ENCODE data around the gene CREB3L1. TPM values are rescaled to one million over a fixed set of nuclear protein-coding genes. Genes with fewer than 3 reads are reported as not detected.

CREB3L1 gene
- total and polyA plus RNA-seq, 2 experiments from 2014 or later: 8.5 to 10.4 TPM

- H4K20me1 ChIP-seq (replicated peaks; ENCODE audit: insufficient read depth): no peaks in the 10 kb centered on the region
- ATAC-seq: no peak
- H3K4me1 ChIP-seq (ENCODE audit: insufficient read depth): no peaks in the 10 kb centered on the region
- peak overlapping the region; percentile 53; the same call in 1 of the 2 replicates for H2AFZ ChIP-seq
- no peaks in the 10 kb centered on the region for H3K9me2 ChIP-seq (ENCODE audit: insufficient read depth)
- H3K4me3 Mint-ChIP-seq: no peak overlapping the region
- DNase-seq (ENCODE audit: low spot score): no peak
- TF ChIP-seq ZNF114 (CRISPR knock-in tag; IDR thresholded peaks at IDR 0.05) (no peak), NANOG (IDR thresholded peaks at IDR 0.05; ENCODE audit: borderline replicate concordance) (no peak), EZH2phosphoT487 (IDR thresholded peaks at IDR 0.05; ENCODE audit: unreplicated experiment) (no peak), EZH2 (IDR thresholded peaks at IDR 0.05; ENCODE audit: low read depth, unreplicated experiment) (no peak), CREB1 (CRISPR knock-in tag; IDR thresholded peaks at IDR 0.05; ENCODE audit: low read depth) (no peak), ETS1 (IDR thresholded peaks at IDR 0.05) (no peak), ZNF331 (CRISPR knock-in tag; IDR thresholded peaks at IDR 0.05; ENCODE audit: low read depth) (no peak), JUNB (IDR thresholded peaks at IDR 0.05; ENCODE audit: unreplicated experiment) (no peak), STAT1 (IDR thresholded peaks at IDR 0.05; ENCODE audit: unreplicated experiment) (no peak), POLR2AphosphoS5 (IDR thresholded peaks at IDR 0.05; ENCODE audit: low read depth) (no peak), ZNF462 (CRISPR knock-in tag; IDR thresholded peaks at IDR 0.05) (no peak)
- TF ChIP-seq, protein P1, sequence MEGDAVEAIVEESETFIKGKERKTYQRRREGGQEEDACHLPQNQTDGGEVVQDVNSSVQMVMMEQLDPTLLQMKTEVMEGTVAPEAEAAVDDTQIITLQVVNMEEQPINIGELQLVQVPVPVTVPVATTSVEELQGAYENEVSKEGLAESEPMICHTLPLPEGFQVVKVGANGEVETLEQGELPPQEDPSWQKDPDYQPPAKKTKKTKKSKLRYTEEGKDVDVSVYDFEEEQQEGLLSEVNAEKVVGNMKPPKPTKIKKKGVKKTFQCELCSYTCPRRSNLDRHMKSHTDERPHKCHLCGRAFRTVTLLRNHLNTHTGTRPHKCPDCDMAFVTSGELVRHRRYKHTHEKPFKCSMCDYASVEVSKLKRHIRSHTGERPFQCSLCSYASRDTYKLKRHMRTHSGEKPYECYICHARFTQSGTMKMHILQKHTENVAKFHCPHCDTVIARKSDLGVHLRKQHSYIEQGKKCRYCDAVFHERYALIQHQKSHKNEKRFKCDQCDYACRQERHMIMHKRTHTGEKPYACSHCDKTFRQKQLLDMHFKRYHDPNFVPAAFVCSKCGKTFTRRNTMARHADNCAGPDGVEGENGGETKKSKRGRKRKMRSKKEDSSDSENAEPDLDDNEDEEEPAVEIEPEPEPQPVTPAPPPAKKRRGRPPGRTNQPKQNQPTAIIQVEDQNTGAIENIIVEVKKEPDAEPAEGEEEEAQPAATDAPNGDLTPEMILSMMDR (conservative IDR thresholded peaks at IDR 0.05; ENCODE audit: low read depth in 2 of 2): no peak
- TF ChIP-seq, protein P2, sequence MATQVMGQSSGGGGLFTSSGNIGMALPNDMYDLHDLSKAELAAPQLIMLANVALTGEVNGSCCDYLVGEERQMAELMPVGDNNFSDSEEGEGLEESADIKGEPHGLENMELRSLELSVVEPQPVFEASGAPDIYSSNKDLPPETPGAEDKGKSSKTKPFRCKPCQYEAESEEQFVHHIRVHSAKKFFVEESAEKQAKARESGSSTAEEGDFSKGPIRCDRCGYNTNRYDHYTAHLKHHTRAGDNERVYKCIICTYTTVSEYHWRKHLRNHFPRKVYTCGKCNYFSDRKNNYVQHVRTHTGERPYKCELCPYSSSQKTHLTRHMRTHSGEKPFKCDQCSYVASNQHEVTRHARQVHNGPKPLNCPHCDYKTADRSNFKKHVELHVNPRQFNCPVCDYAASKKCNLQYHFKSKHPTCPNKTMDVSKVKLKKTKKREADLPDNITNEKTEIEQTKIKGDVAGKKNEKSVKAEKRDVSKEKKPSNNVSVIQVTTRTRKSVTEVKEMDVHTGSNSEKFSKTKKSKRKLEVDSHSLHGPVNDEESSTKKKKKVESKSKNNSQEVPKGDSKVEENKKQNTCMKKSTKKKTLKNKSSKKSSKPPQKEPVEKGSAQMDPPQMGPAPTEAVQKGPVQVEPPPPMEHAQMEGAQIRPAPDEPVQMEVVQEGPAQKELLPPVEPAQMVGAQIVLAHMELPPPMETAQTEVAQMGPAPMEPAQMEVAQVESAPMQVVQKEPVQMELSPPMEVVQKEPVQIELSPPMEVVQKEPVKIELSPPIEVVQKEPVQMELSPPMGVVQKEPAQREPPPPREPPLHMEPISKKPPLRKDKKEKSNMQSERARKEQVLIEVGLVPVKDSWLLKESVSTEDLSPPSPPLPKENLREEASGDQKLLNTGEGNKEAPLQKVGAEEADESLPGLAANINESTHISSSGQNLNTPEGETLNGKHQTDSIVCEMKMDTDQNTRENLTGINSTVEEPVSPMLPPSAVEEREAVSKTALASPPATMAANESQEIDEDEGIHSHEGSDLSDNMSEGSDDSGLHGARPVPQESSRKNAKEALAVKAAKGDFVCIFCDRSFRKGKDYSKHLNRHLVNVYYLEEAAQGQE (IDR thresholded peaks at IDR 0.05; ENCODE audit: unreplicated experiment): no peak
- peaks cover 5% of the 10 kb centered on the region; the same call in 2 of the 3 replicates for H3K4me1 Mint-ChIP-seq
- peaks cover 9% of the 10 kb centered on the region for H3K27me3 Mint-ChIP-seq (ENCODE audit: insufficient read depth, low read depth, poor library complexity)
- no peak overlapping the region for H3K27ac ChIP-seq (ENCODE audit: low read depth)
- no peaks in the 10 kb centered on the region for H3K36me3 ChIP-seq (ENCODE audit: insufficient read depth)
- no peaks in the 10 kb centered on the region for H3K9me3 Mint-ChIP-seq
- H3K27me3 ChIP-seq (ENCODE audit: insufficient read depth): no peaks in the 10 kb centered on the region
- no peak overlapping the region for H3K4me2 ChIP-seq
- H3K36me3 Mint-ChIP-seq (ENCODE audit: low read depth): no peaks in the 10 kb centered on the region
- no peaks in the 10 kb centered on the region for H3F3A ChIP-seq (replicated peaks; ENCODE audit: low read depth)
- H3K79me2 ChIP-seq (replicated peaks; ENCODE audit: insufficient read depth): no peaks in the 10 kb centered on the region
- H3K4me3 ChIP-seq: no peak overlapping the region
- H3K27ac Mint-ChIP-seq: no peak overlapping the region
Measured at GRCh38 chr11:46256540-46257001, 20.9 kb upstream of the CREB3L1 start.

All from GM23338 (cell line).